Endothelial cell of umbilical vein (primary cell): ENCODE results near the gene COX10. TPM values are rescaled to one million over a fixed set of nuclear protein-coding genes. Genes with fewer than 3 reads are reported as not detected.
"Not testable (repeated sequence)": the region's sequence is repeated elsewhere in the genome, so short reads cannot be mapped to it uniquely, and the experiment has no call there.

Source experiments
- BruUV-seq: library from RNA; stranded (reverse); fragments of 400-500 nt; replicated peaks from 2 replicates; lab custom pipeline; 2021; lab: Mats Ljungman, UMichigan
- CTCF ChIA-PET: fragments of 300-600, 350-600 bp; sonication (Branson Sonifier 250); formaldehyde crosslinking; loops from one replicate; lab custom pipeline; 2021; ENCODE audit warnings: antibody characterized with exemption, inconsistent platforms; lab: Charles Lee
- POLR2A ChIA-PET: fragments of 300-600, 350-600 bp; sonication (Branson Sonifier 250); formaldehyde crosslinking; loops from one replicate; lab custom pipeline; 2021; ENCODE audit warnings: antibody characterized with exemption, inconsistent platforms; lab: Charles Lee
- DNase-seq: peaks from one replicate; pipeline ENCODE4 v3.0.0-alpha.2; 2011; ENCODE audit warnings: low read depth, low spot score
- FAIRE-seq: peaks from 2 replicates; lab custom pipeline; 2011; peaks lifted over from hg19 to GRCh38; lab: Jason Lieb, UNC
- H2AFZ ChIP-seq: 2 replicates; pipeline ENCODE4 v1.6.0; 2012; ENCODE audit warnings: low read depth, low read length, control low read depth, inconsistent platforms
- H3K27ac ChIP-seq: 2 replicates; pipeline ENCODE4 v1.5.1; 2011; ENCODE audit warnings: low read depth, mild to moderate bottlenecking, control low read depth, low read length, moderate library complexity; ENCODE audit not compliant: insufficient read depth
- H3K27me3 ChIP-seq, 2 experiments: 2 replicates each; pipeline versions ENCODE4 v1.6.0 to v1.6.1; 2011; ENCODE audit warnings: low read length in 2 of 2, mixed read lengths in 1 of 2; ENCODE audit not compliant: control insufficient read depth in 2 of 2, insufficient read depth in 2 of 2
- H3K36me3 ChIP-seq, 2 experiments: 2 replicates in 1 of 2; 3 replicates in 1 of 2; pipeline ENCODE4 v1.5.1; 2011; ENCODE audit warnings: low read length in 2 of 2, mild to moderate bottlenecking in 1 of 2, moderate library complexity in 1 of 2; ENCODE audit not compliant: control insufficient read depth in 2 of 2, insufficient read depth in 2 of 2; ENCODE audit errors: extremely low read depth in 1 of 2
- H3K4me1 ChIP-seq: 3 replicates; pipeline ENCODE4 v1.5.1; 2011; ENCODE audit warnings: mild to moderate bottlenecking, low read length; ENCODE audit not compliant: control insufficient read depth, insufficient read depth; ENCODE audit errors: extremely low read depth
- H3K4me2 ChIP-seq: 2 replicates; pipeline ENCODE4 v1.6.1; 2011; ENCODE audit warnings: low read length, control low read depth, mixed read lengths; ENCODE audit not compliant: insufficient read depth
- H3K4me3 ChIP-seq, 3 experiments: fragments of 200-600 bp in 1 of 3; sonication (generic), shearing (Covaris generic) in 1 of 3; replicated peaks in 1 of 3; 2 replicates each; pipeline ENCODE4 v1.5.1; 2011 to 2016; ENCODE audit warnings: control low read depth in 3 of 3, low read length in 3 of 3, mild to moderate bottlenecking in 2 of 3, inconsistent platforms in 1 of 3, low read depth in 1 of 3, moderate library complexity in 1 of 3; ENCODE audit not compliant: insufficient read depth in 1 of 3
- H3K79me2 ChIP-seq: 2 replicates; pipeline ENCODE4 v1.6.0; 2012; ENCODE audit warnings: low read length, inconsistent platforms; ENCODE audit not compliant: control insufficient read depth, insufficient read depth
- H3K9ac ChIP-seq: replicated peaks from 2 replicates; pipeline ENCODE3; 2011; ENCODE audit warnings: low read length, control low read depth; ENCODE audit not compliant: insufficient read depth; ENCODE audit errors: extremely low read depth
- H3K9me1 ChIP-seq: replicated peaks from 3 replicates; pipeline ENCODE4 v1.6.0; 2011; ENCODE audit warnings: mild to moderate bottlenecking, low read length; ENCODE audit not compliant: control insufficient read depth, insufficient read depth; ENCODE audit errors: extremely low read depth
- H3K9me3 ChIP-seq: replicated peaks from 2 replicates; pipeline ENCODE4 v1.5.1; 2012; ENCODE audit warnings: low read length, inconsistent platforms; ENCODE audit not compliant: control insufficient read depth, insufficient read depth
- H4K20me1 ChIP-seq: replicated peaks from 2 replicates; pipeline ENCODE3; 2011; ENCODE audit warnings: mild to moderate bottlenecking, low read length; ENCODE audit not compliant: control insufficient read depth, insufficient read depth; ENCODE audit errors: extremely low read depth
- CTCF ChIP-seq, 2 donors: IDR thresholded peaks; 1 replicate in 1 of 2; 2 replicates in 1 of 2; pipeline ENCODE4 v1.5.1; 2011; ENCODE audit warnings: low read length in 2 of 2, mild to moderate bottlenecking in 2 of 2, moderate library complexity in 2 of 2, control low read depth in 1 of 2, inconsistent platforms in 1 of 2, low read depth in 1 of 2; ENCODE audit not compliant: insufficient read depth in 1 of 2; ENCODE audit errors: extremely low read depth in 1 of 2
- EZH2 ChIP-seq: IDR thresholded peaks from 2 replicates; pipeline ENCODE4 v1.6.1; 2012; ENCODE audit warnings: borderline replicate concordance, low read depth, mild to moderate bottlenecking, moderate library complexity, low read length, inconsistent platforms; ENCODE audit not compliant: severe bottlenecking
- GATA2 ChIP-seq: IDR thresholded peaks from 2 replicates; pipeline ENCODE4 v1.7.0; 2011; ENCODE audit warnings: low read depth, mild to moderate bottlenecking, moderate library complexity, mixed read lengths, low read length; ENCODE audit not compliant: insufficient read length, insufficient read depth
- MAX ChIP-seq: IDR thresholded peaks from 2 replicates; pipeline ENCODE4 v1.6.1; 2011; ENCODE audit not compliant: insufficient read depth, insufficient read length
- MYC ChIP-seq: IDR thresholded peaks from one replicate; pipeline ENCODE4 v1.6.1; 2011; ENCODE audit warnings: mild to moderate bottlenecking, low read depth, low read length
- POLR2A ChIP-seq: IDR thresholded peaks from 2 replicates; pipeline ENCODE4 v1.6.1; 2012; ENCODE audit warnings: low read depth, mild to moderate bottlenecking, control low read depth, low read length
- POLR2AphosphoS5 ChIP-seq: IDR thresholded peaks from 2 replicates; pipeline ENCODE4 v1.6.1; 2012; ENCODE audit warnings: low read depth, mild to moderate bottlenecking, control low read depth, low read length, moderate library complexity; ENCODE audit not compliant: insufficient read depth
- dilution Hi-C: fragments of 300-500 bp; cut with MboI; formaldehyde crosslinking; loops from one replicate; pipeline ENCODE4 v1.15.0; 2019; ENCODE audit warnings: low sequenced_read_pairs; ENCODE audit not compliant: extremely low pct_ligation_motif_present
- intact Hi-C: fragments of 100-400 bp; cut with micrococcal nuclease; formaldehyde crosslinking; loops from one replicate; pipeline ENCODE4 v1.10.0; 2022
- polyA plus RNA-seq, 4 experiments: library from polyadenylated mRNA; depleted of rRNA in 3 of 4; stranded (reverse) in 3 of 4; unstranded in 1 of 4; fragments of >200 nt; gene quantifications; 2 replicates each; pipeline versions ENCODE4 v1.2.1 to v1.2.3, GENCODE V29; 2011 to 2012; ENCODE audit warnings: missing spikeins in 1 of 4
- total RNA-seq: library from RNA; stranded (reverse); gene quantifications from 2 replicates; pipeline ENCODE4 v1.2.3, GENCODE V29; 2021

COX10 gene
- total and polyA plus RNA-seq, 2 donors (not counting 3 experiments of a cell fraction or from before 2014, with no cell fraction given), result 9.8 to 12.1 TPM

- DNase-seq (no peak), FAIRE-seq (no peak)
- H3K4me2 ChIP-seq, result no peak overlapping the region
- H4K20me1 ChIP-seq, result no peaks in the 10 kb centered on the region
- BruUV-seq, result no TSS peak
- H3K9ac ChIP-seq, result no peak overlapping the region
- peaks cover 3% of the 10 kb centered on the region for H3K9me3 ChIP-seq
- no peaks in the 10 kb centered on the region for H3K36me3 ChIP-seq
- no peaks in the 10 kb centered on the region for H3K4me1 ChIP-seq
- intact Hi-C loops (no loop called here), dilution Hi-C loops (no loop called here)
- CTCF ChIA-PET, result no interaction called here
- TF ChIP-seq CTCF (IDR thresholded peaks at IDR 0.05; ENCODE audit: extremely low read depth in 1 of 2, insufficient read depth in 1 of 2, low read depth in 1 of 2, low read length in 2 of 2), result no peak
- no peak for TF ChIP-seq MAX
- no peak for TF ChIP-seq POLR2A
- TF ChIP-seq MYC, result no peak
- no peak for TF ChIP-seq EZH2
- no peak for TF ChIP-seq POLR2AphosphoS5
- TF ChIP-seq GATA2, result no peak
- no peaks in the 10 kb centered on the region for H3K79me2 ChIP-seq
- no peaks in the 10 kb centered on the region for H3K9me1 ChIP-seq
- POLR2A ChIA-PET, result no interaction called here
- no peak overlapping the region for H2AFZ ChIP-seq
- H3K4me3 ChIP-seq, result no peak overlapping the region
- no peaks in the 10 kb centered on the region for H3K27me3 ChIP-seq
- no peak overlapping the region for H3K27ac ChIP-seq
These were observed 100.6 kb downstream of the COX10 start for GRCh38 chr17:14169901-14170300.

GRCh38 chr17:14176989-14177388, 107.7 kb downstream of the COX10 start:
- CTCF ChIA-PET, POLR2A ChIA-PET, H3K9ac ChIP-seq, H3K79me2 ChIP-seq, H3K27me3 ChIP-seq, H3K36me3 ChIP-seq, BruUV-seq, intact Hi-C loops, H3K4me3 ChIP-seq, H2AFZ ChIP-seq, dilution Hi-C loops, H3K4me1 ChIP-seq, H3K9me1 ChIP-seq, FAIRE-seq, DNase-seq, H4K20me1 ChIP-seq, H3K27ac ChIP-seq, H3K4me2 ChIP-seq, H3K9me3 ChIP-seq: not testable (repeated sequence)

GRCh38 chr17:14177801-14178200, 108.5 kb downstream of the COX10 start:
- H3K9me3 ChIP-seq, H3K27me3 ChIP-seq, DNase-seq, H3K4me1 ChIP-seq, intact Hi-C loops, H3K4me3 ChIP-seq, BruUV-seq, H4K20me1 ChIP-seq, H3K27ac ChIP-seq, H3K9ac ChIP-seq, CTCF ChIA-PET, FAIRE-seq, H3K79me2 ChIP-seq, H3K36me3 ChIP-seq, dilution Hi-C loops, H3K4me2 ChIP-seq, H2AFZ ChIP-seq, H3K9me1 ChIP-seq, POLR2A ChIA-PET: not testable (repeated sequence)
